K562 (cell line): ENCODE measurements around the gene CSAD. TPM values are rescaled to one million over a fixed set of nuclear protein-coding genes. Genes with fewer than 3 reads are reported as not detected.

Source experiments
- AFF1 ChIP-seq, 2 experiments: fragments of 450-650 bp; IDR thresholded peaks; 2 replicates each; pipeline ENCODE4 v1.6.1; 2018; ENCODE audit warnings: mild to moderate bottlenecking in 2 of 2, low read depth in 1 of 2; ENCODE audit not compliant: partially characterized antibody in 2 of 2
- CTBP1 ChIP-seq: fragments of 450-650 bp; IDR thresholded peaks from 2 replicates; pipeline ENCODE4 v1.6.1; 2016; ENCODE audit warnings: borderline replicate concordance
- E2F4 ChIP-seq: sonication (generic); formaldehyde crosslinking; IDR thresholded peaks from 2 replicates; pipeline ENCODE4 v1.8.0; 2022; ENCODE audit warnings: mild to moderate bottlenecking, low read depth, missing genetic modification reagents
- FOXM1 ChIP-seq, 2 experiments: fragments of 450-650 bp in 1 of 2; sonication (generic) in 1 of 2; formaldehyde crosslinking in 1 of 2; IDR thresholded peaks; 2 replicates each; pipeline versions ENCODE4 v1.6.1 to v1.9.0; 2017 to 2022; ENCODE audit warnings: low read depth in 2 of 2, mild to moderate bottlenecking in 2 of 2, missing genetic modification reagents in 1 of 2, moderate library complexity in 1 of 2
- KLF13 ChIP-seq: fragments of 450-650 bp; IDR thresholded peaks from 2 replicates; pipeline ENCODE4 v1.6.1; 2016; ENCODE audit warnings: missing genetic modification characterization, low read depth, mild to moderate bottlenecking, missing compliant biosample characterization, moderate library complexity, borderline replicate concordance
- L3MBTL2 ChIP-seq: fragments of 450-650 bp; IDR thresholded peaks from 2 replicates; pipeline ENCODE4 v1.6.1; 2016; ENCODE audit warnings: mild to moderate bottlenecking, moderate library complexity
- MYC ChIP-seq, 2 experiments: fragments of 250-450 bp in 1 of 2; sonication (Bioruptor Pico) in 1 of 2; IDR thresholded peaks; 2 replicates each; pipeline versions ENCODE4 v1.5.1 to v1.6.1; 2012 to 2021; ENCODE audit warnings: low read depth in 2 of 2, borderline replicate concordance in 1 of 2, improper control_type of control experiment in 1 of 2, low read length in 1 of 2, mild to moderate bottlenecking in 1 of 2, moderate library complexity in 1 of 2
- NFYB ChIP-seq: IDR thresholded peaks from 2 replicates; pipeline ENCODE4 v1.6.1; 2011; ENCODE audit warnings: mild to moderate bottlenecking, moderate library complexity; ENCODE audit not compliant: insufficient read length; ENCODE audit errors: extremely low read depth
- NR2C1 ChIP-seq, 2 experiments: fragments of 450-650 bp; IDR thresholded peaks; 2 replicates each; pipeline ENCODE4 v1.6.1; 2017; ENCODE audit warnings: mild to moderate bottlenecking in 2 of 2, antibody characterized with exemption in 1 of 2, inconsistent platforms in 1 of 2, missing compliant biosample characterization in 1 of 2, missing genetic modification characterization in 1 of 2
- POLR2AphosphoS2 ChIP-seq: IDR thresholded peaks from 2 replicates; pipeline ENCODE4 v1.6.1; 2012; ENCODE audit warnings: low read length, improper control_type of control experiment
- RBM39 ChIP-seq: fragments of 200-400 bp; formaldehyde crosslinking; optimal IDR thresholded peaks from 2 replicates; pipeline ENCODE3; 2018; ENCODE audit warnings: low read depth, low read length
- SLC30A9 ChIP-seq: fragments of 250-450 bp; sonication (Bioruptor Pico); IDR thresholded peaks from 2 replicates; pipeline ENCODE4 v1.8.0; 2022; ENCODE audit warnings: mild to moderate bottlenecking, moderate library complexity
- ZNF140 ChIP-seq: fragments of 250-450 bp; sonication (Bioruptor Pico); IDR thresholded peaks from 2 replicates; pipeline ENCODE4 v1.8.0; 2021; ENCODE audit warnings: moderate library complexity, mild to moderate bottlenecking, inconsistent platforms
- ZNF280B ChIP-seq: fragments of 250-450 bp; sonication (Bioruptor Pico); IDR thresholded peaks from 2 replicates; pipeline ENCODE4 v1.5.1; 2021; ENCODE audit warnings: mild to moderate bottlenecking
- ZNF3 ChIP-seq: fragments of 250-450 bp; sonication (Bioruptor Pico); IDR thresholded peaks from 2 replicates; pipeline ENCODE4 v1.5.0; 2021; ENCODE audit warnings: mild to moderate bottlenecking, moderate library complexity
- polyA plus RNA-seq, 8 experiments: library from polyadenylated mRNA; depleted of rRNA in 4 of 8; stranded (reverse) in 5 of 8; unstranded in 3 of 8; fragments of >200 nt; fragmentation: Nextera tagmentation in 2 of 8; fragmentation: Illumina TruSeq in 1 of 8; extraction: Ambion mirVana in 2 of 8; extraction: Trizol in 1 of 8; gene quantifications; 2 replicates each; pipeline versions ENCODE4 v1.2.1 to v1.2.3, GENCODE V29; 2011 to 2014; ENCODE audit warnings: inconsistent platforms in 1 of 8, missing spikeins in 1 of 8
- total RNA-seq, 7 experiments: library from RNA; depleted of rRNA in 6 of 7; stranded (reverse); fragments of >200 nt in 6 of 7; fragmentation: Illumina TruSeq in 2 of 7; extraction: Trizol in 2 of 7; gene quantifications; 2 replicates each; pipeline versions ENCODE4 v1.2.1 to v1.2.3, GENCODE V29; 2011 to 2021; ENCODE audit warnings: low replicate concordance in 1 of 7
- TF ChIP-seq, protein P1 (sequence below), 2 experiments: fragments of 200-800 bp in 1 of 2; sonication (Bioruptor generic) in 1 of 2; sonication (generic) in 1 of 2; formaldehyde crosslinking in 1 of 2; IDR thresholded peaks in 1 of 2; conservative IDR thresholded peaks in 1 of 2; 2 replicates each; pipeline versions ENCODE4 v1.5.0 to v1.6.1; 2016 to 2020; ENCODE audit warnings: missing compliant biosample characterization in 1 of 2, missing genetic modification characterization in 1 of 2, missing genetic modification reagents in 1 of 2

CSAD gene
- total and polyA plus RNA-seq, 9 of the 15 experiments (the other 6 are each of a cell fraction or from before 2014, with no cell fraction given), result 1.8 to 19.6 (median 8.1) TPM

DNA sequence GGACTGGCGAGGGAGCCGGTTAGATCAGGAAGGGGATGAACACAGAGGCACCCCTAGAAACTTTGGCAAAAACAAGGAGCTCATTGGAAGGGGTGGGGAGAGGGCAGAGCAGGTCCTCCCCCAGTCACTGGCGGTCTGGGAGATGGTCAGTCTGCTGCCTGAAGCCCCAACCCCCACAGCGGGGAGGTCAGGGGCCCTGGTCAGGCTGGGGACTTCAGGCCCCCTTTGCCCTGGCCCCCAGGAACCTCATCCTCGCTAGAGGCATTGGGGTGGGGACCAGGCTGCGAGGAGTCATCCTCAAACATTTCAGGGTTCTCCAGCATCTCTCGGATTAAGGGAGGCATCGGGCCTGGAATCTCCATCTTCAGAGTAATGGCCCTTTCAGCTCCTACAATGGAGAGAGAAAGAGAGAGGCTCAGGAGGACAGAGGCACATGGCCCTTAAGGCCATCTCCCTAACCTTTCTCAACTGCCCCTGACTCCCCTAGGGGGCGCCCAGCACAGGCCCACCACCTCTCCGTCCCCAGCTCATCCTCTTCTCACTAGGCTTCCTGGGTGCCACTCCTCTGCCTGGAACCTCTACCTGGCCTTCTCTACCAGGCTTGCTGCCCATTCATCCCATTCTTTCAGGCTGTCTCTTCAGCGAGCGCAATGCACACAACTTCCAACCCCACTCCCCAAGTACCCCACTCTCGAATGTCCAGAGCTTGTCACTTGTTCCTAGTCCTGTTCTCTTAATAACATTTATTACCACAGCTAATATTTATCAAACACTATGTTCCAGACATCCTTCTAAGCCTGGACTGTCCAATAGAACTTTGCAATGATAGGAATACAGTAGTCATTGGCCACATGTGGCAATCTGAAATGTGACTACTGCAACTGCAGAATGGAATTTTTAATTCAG is 31.0 kb upstream of the CSAD start (continued):
- TF ChIP-seq ZNF280B (CRISPR knock-in tag), result no peak
- TF ChIP-seq POLR2AphosphoS2, result no peak
- no peak for TF ChIP-seq NFYB
- no peak for TF ChIP-seq ZNF140
- TF ChIP-seq E2F4, result no peak
- no peak for TF ChIP-seq FOXM1 (IDR thresholded peaks at IDR 0.05; ENCODE audit: low read depth)
- no peak for TF ChIP-seq FOXM1 (CRISPR knock-in tag; IDR thresholded peaks at IDR 0.05; ENCODE audit: low read depth)
- TF ChIP-seq ZNF3 (CRISPR knock-in tag), result no peak
- peak; percentile 34; the same call in 1 of the 2 replicates for TF ChIP-seq L3MBTL2
- TF ChIP-seq CTBP1, result peak; percentile 64; the same call in 1 of the 2 replicates
- no peak for TF ChIP-seq NR2C1 (IDR thresholded peaks at IDR 0.05)
- no peak for TF ChIP-seq NR2C1 (tag; IDR thresholded peaks at IDR 0.05)
- TF ChIP-seq, protein P1, sequence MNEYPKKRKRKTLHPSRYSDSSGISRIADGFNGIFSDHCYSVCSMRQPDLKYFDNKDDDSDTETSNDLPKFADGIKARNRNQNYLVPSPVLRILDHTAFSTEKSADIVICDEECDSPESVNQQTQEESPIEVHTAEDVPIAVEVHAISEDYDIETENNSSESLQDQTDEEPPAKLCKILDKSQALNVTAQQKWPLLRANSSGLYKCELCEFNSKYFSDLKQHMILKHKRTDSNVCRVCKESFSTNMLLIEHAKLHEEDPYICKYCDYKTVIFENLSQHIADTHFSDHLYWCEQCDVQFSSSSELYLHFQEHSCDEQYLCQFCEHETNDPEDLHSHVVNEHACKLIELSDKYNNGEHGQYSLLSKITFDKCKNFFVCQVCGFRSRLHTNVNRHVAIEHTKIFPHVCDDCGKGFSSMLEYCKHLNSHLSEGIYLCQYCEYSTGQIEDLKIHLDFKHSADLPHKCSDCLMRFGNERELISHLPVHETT (CRISPR knock-in tag; conservative IDR thresholded peaks at IDR 0.05 in 1 of 2, IDR thresholded peaks at IDR 0.05 in 1 of 2), result no peak
- no peak for TF ChIP-seq KLF13 (tag)
- no peak for TF ChIP-seq SLC30A9
- no peak for TF ChIP-seq RBM39
- peak; percentile 79; the same call in 1 of the 2 replicates for TF ChIP-seq MYC (IDR thresholded peaks at IDR 0.05; ENCODE audit: low read depth, low read length)
- no peak for TF ChIP-seq MYC (CRISPR knock-in tag; IDR thresholded peaks at IDR 0.05; ENCODE audit: borderline replicate concordance, low read depth)
- no peak for TF ChIP-seq AFF1 (IDR thresholded peaks at IDR 0.05; ENCODE audit: low read depth in 1 of 2, partially characterized antibody in 2 of 2)
